HCT116 (cell line): ENCODE results near the gene PPP1R37. TPM values are rescaled to one million over a fixed set of nuclear protein-coding genes. Genes with fewer than 3 reads are reported as not detected.

ENCODE experiments used
- ATAC-seq: fragments of 200-7000 bp; cut with Tn5 transposase; 2 replicates; pipeline ENCODE4 v1.9.1; 2020; ENCODE audit warnings: mild to moderate bottlenecking, moderate library complexity
- BruUV-seq: library from RNA; stranded (reverse); fragments of 400-500 nt; replicated peaks from 2 replicates; lab custom pipeline; 2021; lab: Mats Ljungman, UMichigan
- CTCF ChIA-PET: fragments of 300-600 bp; sonication (Branson Sonifier 250); formaldehyde crosslinking; loops from one replicate; lab custom pipeline; 2021; ENCODE audit warnings: antibody characterized with exemption; lab: Charles Lee
- POLR2A ChIA-PET: fragments of 300-600, 350-600 bp; sonication (Branson Sonifier 250); formaldehyde crosslinking; loops from one replicate; lab custom pipeline; 2021; ENCODE audit warnings: antibody characterized with exemption; lab: Charles Lee
- RAD21 ChIA-PET, 2 experiments: fragments of 300-600 bp; sonication (Branson Sonifier 250); formaldehyde crosslinking; loops; one replicate each; lab custom pipeline; 2023; ENCODE audit warnings: low total read pairs in 2 of 2; ENCODE audit not compliant: uncharacterized antibody in 2 of 2, unreplicated experiment in 2 of 2, low non-redundant PET in 1 of 2; lab: Charles Lee
- DNase-seq: peaks from one replicate; pipeline ENCODE4 v3.0.0-alpha.2; 2010; ENCODE audit warnings: low read depth, low spot score
- H2AFZ ChIP-seq: fragments of 200-600 bp; shearing (Covaris generic), sonication (generic); 2 replicates; pipeline ENCODE4 v1.6.1; 2017; ENCODE audit warnings: low read depth, mixed run types, mixed read lengths, antibody characterized with exemption, low read length; ENCODE audit not compliant: poor library complexity, severe bottlenecking
- H3K27ac ChIP-seq: 2 replicates; pipeline ENCODE4 v1.5.1; 2012; ENCODE audit warnings: low read depth, low read length
- H3K27me3 ChIP-seq: fragments of 200-600 bp; sonication (generic); 2 replicates; pipeline ENCODE4 v1.6.1; 2016; ENCODE audit warnings: mixed run types, low read length, mixed read lengths; ENCODE audit not compliant: insufficient read depth
- H3K36me3 ChIP-seq, 2 experiments: fragments of 200-500 bp in 1 of 2; fragments of 200-600 bp in 1 of 2; sonication (Bioruptor generic) in 1 of 2; sonication (generic) in 1 of 2; 2 replicates each; pipeline versions ENCODE4 v1.5.1 to v1.6.1; 2014 to 2016; ENCODE audit warnings: low read length in 2 of 2, inconsistent platforms in 1 of 2, mixed read lengths in 1 of 2, mixed run types in 1 of 2; ENCODE audit not compliant: insufficient read depth in 2 of 2, control insufficient read depth in 1 of 2
- H3K4me1 ChIP-seq, 2 experiments: fragments of 200-600 bp in 1 of 2; sonication (generic) in 1 of 2; 2 replicates each; pipeline versions ENCODE4 v1.5.1 to v1.6.1; 2012 to 2017; ENCODE audit warnings: low read length in 2 of 2, inconsistent platforms in 1 of 2, mild to moderate bottlenecking in 1 of 2, mixed read lengths in 1 of 2, mixed run types in 1 of 2, moderate library complexity in 1 of 2; ENCODE audit not compliant: insufficient read depth in 2 of 2, control insufficient read depth in 1 of 2
- H3K4me2 ChIP-seq: fragments of 200-600 bp; sonication (generic); 2 replicates; pipeline ENCODE4 v1.6.1; 2017; ENCODE audit warnings: mixed run types, low read length, mixed read lengths
- H3K4me3 ChIP-seq, 2 experiments: fragments of 200-600 bp in 1 of 2; sonication (generic) in 1 of 2; replicated peaks in 1 of 2; 2 replicates each; pipeline ENCODE4 v1.5.1; 2011 to 2016; ENCODE audit warnings: low read length in 2 of 2, control low read depth in 1 of 2, low read depth in 1 of 2, mild to moderate bottlenecking in 1 of 2, mixed read lengths in 1 of 2, mixed run types in 1 of 2
- H3K79me2 ChIP-seq: fragments of 200-600 bp; sonication (generic); 2 replicates; pipeline ENCODE4 v1.6.1; 2017; ENCODE audit warnings: mild to moderate bottlenecking, mixed run types, low read length, moderate library complexity, mixed read lengths; ENCODE audit not compliant: insufficient read depth
- H3K9ac ChIP-seq: fragments of 200-600 bp; sonication (generic); 2 replicates; pipeline ENCODE4 v1.6.1; 2016; ENCODE audit warnings: low read length, mixed read lengths
- H3K9me2 ChIP-seq: fragments of 200-600 bp; sonication (generic), shearing (Covaris generic); 2 replicates; pipeline ENCODE4 v1.6.1; 2017; ENCODE audit warnings: mixed run types, mild to moderate bottlenecking, moderate library complexity; ENCODE audit not compliant: insufficient read depth
- H3K9me3 ChIP-seq, 2 experiments: fragments of 200-500 bp in 1 of 2; fragments of 200-600 bp in 1 of 2; sonication (Bioruptor generic) in 1 of 2; sonication (generic) in 1 of 2; 2 replicates each; pipeline ENCODE4 v1.6.1; 2014 to 2017; ENCODE audit warnings: low read length in 2 of 2, mixed read lengths in 2 of 2, inconsistent platforms in 1 of 2, low read depth in 1 of 2, mild to moderate bottlenecking in 1 of 2, mixed run types in 1 of 2, moderate library complexity in 1 of 2; ENCODE audit not compliant: control insufficient read depth in 1 of 2, insufficient read depth in 1 of 2
- H4K20me1 ChIP-seq: fragments of 200-600 bp; sonication (generic), shearing (Covaris generic); 2 replicates; pipeline ENCODE4 v1.6.1; 2017; ENCODE audit warnings: mixed run types, mild to moderate bottlenecking, moderate library complexity; ENCODE audit not compliant: insufficient read depth
- CTCF ChIP-seq, 3 experiments: fragments of 200-600 bp in 1 of 3; sonication (generic) in 1 of 3; IDR thresholded peaks in 2 of 3; conservative IDR thresholded peaks in 1 of 3; 2 replicates each; pipeline ENCODE4 v1.5.1; 2012 to 2017; ENCODE audit warnings: low read depth in 2 of 3, low read length in 2 of 3, antibody characterized with exemption in 1 of 3, borderline replicate concordance in 1 of 3, control low read depth in 1 of 3, mild to moderate bottlenecking in 1 of 3, mixed read lengths in 1 of 3, mixed run types in 1 of 3, moderate library complexity in 1 of 3; ENCODE audit not compliant: insufficient read depth in 1 of 3
- EZH2 ChIP-seq: fragments of 200-600 bp; sonication (generic); IDR thresholded peaks from 2 replicates; pipeline ENCODE4 v1.6.1; 2017; ENCODE audit warnings: antibody characterized with exemption, mixed run types
- POLR2A ChIP-seq: IDR thresholded peaks from 2 replicates; pipeline ENCODE4 v1.7.0; 2011; ENCODE audit warnings: borderline replicate concordance; ENCODE audit not compliant: insufficient read depth, insufficient read length; ENCODE audit errors: extremely low read depth
- RAD21 ChIP-seq: IDR thresholded peaks from 2 replicates; pipeline ENCODE4 v1.6.1; 2012; ENCODE audit warnings: low read depth, mild to moderate bottlenecking
- SRF ChIP-seq: IDR thresholded peaks from 2 replicates; pipeline ENCODE4 v1.6.1; 2012; ENCODE audit warnings: low read depth
- TCF7L2 ChIP-seq: IDR thresholded peaks from 2 replicates; pipeline ENCODE4 v1.7.0; 2011; ENCODE audit warnings: borderline replicate concordance, inconsistent platforms; ENCODE audit not compliant: insufficient read depth, insufficient read length; ENCODE audit errors: extremely low read depth
- ZNF274 ChIP-seq: fragments of 200-500 bp; sonication (Bioruptor generic); IDR thresholded peaks from 2 replicates; pipeline ENCODE4 v1.6.1; 2014; ENCODE audit warnings: mild to moderate bottlenecking, low read depth, low read length, inconsistent platforms
- intact Hi-C: fragments of 100-400 bp; cut with micrococcal nuclease; formaldehyde crosslinking; loops from 2 replicates; pipeline ENCODE4 v1.10.0; 2022
- total RNA-seq: library from RNA; stranded (reverse); gene quantifications from one replicate; pipeline ENCODE4 v1.2.1, GENCODE V29; 2021; ENCODE audit not compliant: unreplicated experiment

PPP1R37 gene
- total RNA-seq, 1 experiment from 2014 or later = 32.7 TPM

GRCh38 chr19:45161738-45162607 lies 69.0 kb downstream of the PPP1R37 start:
- intact Hi-C loops = no loop called here
- no peak overlapping the region for H2AFZ ChIP-seq
- no peaks in the 10 kb centered on the region for H3K27me3 ChIP-seq
- H3K9me2 ChIP-seq = no peaks in the 10 kb centered on the region
- H3K79me2 ChIP-seq = no peaks in the 10 kb centered on the region
- peaks cover 22 to 36% of the 10 kb centered on the region in 2 experiments for H3K4me1 ChIP-seq
- ATAC-seq = no peak
- H3K4me2 ChIP-seq = no peak overlapping the region
- no TSS peak for BruUV-seq
- H3K27ac ChIP-seq = no peak overlapping the region
- no peaks in the 10 kb centered on the region for H4K20me1 ChIP-seq
- H3K4me3 ChIP-seq = no peak overlapping the region
- no peak for DNase-seq
- no peaks in the 10 kb centered on the region for H3K36me3 ChIP-seq
- RAD21 ChIA-PET = no interaction called here
- H3K9ac ChIP-seq = no peak overlapping the region
- POLR2A ChIA-PET = no interaction called here
- no peak for TF ChIP-seq TCF7L2
- peak in 2 of 3 experiments; percentile 37 to 48; a peak in 4 of 6 replicates for TF ChIP-seq CTCF (IDR thresholded peaks at IDR 0.05 in 2 of 3, conservative IDR thresholded peaks at IDR 0.05 in 1 of 3; ENCODE audit: borderline replicate concordance in 1 of 3, insufficient read depth in 1 of 3, low read depth in 2 of 3, low read length in 2 of 3)
- no peak for TF ChIP-seq POLR2A
- CTCF ChIA-PET = no interaction called here
- H3K9me3 ChIP-seq = no peaks in the 10 kb centered on the region

- POLR2A ChIA-PET = no interaction called here
- RAD21 ChIA-PET = no interaction called here
- CTCF ChIA-PET = no interaction called here
- Histone ChIP-seq H3K4me3 (no peak overlapping the region), H3K9ac (no peak overlapping the region), H3K27ac (no peak overlapping the region), H2AFZ (no peak overlapping the region), H4K20me1 (no peaks in the 10 kb centered on the region), H3K9me3 (no peaks in the 10 kb centered on the region), H3K36me3 (no peaks in the 10 kb centered on the region), H3K79me2 (no peaks in the 10 kb centered on the region), H3K27me3 (no peaks in the 10 kb centered on the region), H3K4me1 (peaks cover 22 to 36% of the 10 kb centered on the region in 2 experiments), H3K9me2 (no peaks in the 10 kb centered on the region), H3K4me2 (no peak overlapping the region)
- no peak for ATAC-seq
- no TSS peak for BruUV-seq
- DNase-seq = no peak
- intact Hi-C loops = no loop called here
- TF ChIP-seq EZH2 (no peak), ZNF274 (no peak), RAD21 (no peak), SRF (no peak)
Observed at GRCh38 chr19:45162608-45163143, 69.7 kb downstream of the PPP1R37 start.
